GM18868 (cell line): ENCODE measurements around the gene RAB43.
"Not testable (repeated sequence)": the region's sequence is repeated elsewhere in the genome, so short reads cannot be mapped to it uniquely, and the experiment has no call there.

Source experiments
- ATAC-seq: cut with Tn5 transposase; IDR thresholded peaks from one replicate; pipeline ENCODE4 v1.9.1; 2021; ENCODE audit warnings: mild to moderate bottlenecking, moderate library complexity; ENCODE audit not compliant: unreplicated experiment

RAB43 gene

DNA sequence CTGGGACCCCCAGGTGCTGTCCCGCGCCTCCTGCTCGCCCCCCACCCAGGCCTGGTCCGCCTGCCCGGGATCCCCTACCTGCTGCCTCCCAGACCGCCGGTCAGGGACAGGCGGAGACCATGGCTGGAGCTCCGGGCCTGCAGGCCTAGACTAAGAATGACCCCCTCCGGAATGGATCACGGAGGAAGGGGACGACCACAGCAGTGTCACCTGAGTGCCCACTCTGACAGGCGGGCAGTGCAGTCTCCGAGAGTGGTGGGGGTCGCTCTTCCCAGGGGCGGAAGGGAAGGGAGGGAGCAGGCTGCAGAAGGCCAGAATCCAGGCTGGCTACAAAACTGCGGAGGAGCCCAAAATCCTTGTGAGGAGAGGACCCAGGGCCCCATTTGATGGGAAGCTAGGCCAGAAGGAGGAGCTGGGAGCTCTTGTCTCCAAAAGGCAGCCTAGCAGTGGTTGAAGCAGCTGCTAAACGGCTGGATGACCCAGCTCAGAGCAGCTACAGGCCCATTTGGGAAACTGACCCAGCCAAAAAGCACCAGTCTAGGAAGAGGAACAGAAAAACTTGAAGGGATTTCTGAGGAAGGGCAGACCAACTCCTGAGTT, 908 bp upstream of the RAB43 start:
- no peak for ATAC-seq

DNA sequence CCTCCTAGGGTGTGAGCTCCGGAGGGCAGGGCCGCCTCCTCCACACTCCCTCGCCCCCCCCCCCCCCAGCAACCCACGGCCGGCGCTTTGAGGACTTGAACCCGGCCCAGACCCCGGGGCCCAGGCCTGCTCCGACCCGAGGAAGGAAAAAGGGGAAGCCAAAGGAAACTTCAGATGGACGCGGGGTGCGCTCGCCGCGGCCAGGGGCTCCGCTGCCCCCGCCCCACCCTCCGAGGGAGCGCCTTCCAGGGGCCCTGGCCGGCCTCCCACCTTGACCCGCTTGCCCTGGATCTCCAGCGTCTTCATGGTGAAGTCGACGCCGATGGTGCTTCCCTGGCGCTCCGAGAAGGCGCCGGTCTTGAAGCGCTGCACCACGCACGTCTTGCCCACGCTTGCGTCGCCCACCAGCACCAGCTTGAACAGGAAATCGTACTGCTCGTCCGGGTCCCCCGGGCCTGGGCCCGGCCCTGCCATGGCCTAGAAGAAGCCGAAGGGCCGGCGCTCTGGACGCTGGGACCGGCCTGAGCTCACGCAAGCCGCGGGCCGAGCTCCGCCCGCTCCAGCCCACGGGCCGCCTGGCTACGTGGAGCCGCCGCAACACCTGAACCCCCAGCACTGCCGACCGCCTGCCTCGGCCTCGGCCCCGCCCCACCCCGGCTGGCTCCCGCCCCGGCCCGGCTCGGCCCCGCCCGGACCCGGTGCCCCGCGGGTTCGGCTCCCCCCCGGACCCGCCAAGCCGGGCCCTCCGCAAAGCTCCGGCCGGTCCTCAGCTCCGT, 400 bp downstream of the RAB43 start:
- no peak for ATAC-seq

DNA sequence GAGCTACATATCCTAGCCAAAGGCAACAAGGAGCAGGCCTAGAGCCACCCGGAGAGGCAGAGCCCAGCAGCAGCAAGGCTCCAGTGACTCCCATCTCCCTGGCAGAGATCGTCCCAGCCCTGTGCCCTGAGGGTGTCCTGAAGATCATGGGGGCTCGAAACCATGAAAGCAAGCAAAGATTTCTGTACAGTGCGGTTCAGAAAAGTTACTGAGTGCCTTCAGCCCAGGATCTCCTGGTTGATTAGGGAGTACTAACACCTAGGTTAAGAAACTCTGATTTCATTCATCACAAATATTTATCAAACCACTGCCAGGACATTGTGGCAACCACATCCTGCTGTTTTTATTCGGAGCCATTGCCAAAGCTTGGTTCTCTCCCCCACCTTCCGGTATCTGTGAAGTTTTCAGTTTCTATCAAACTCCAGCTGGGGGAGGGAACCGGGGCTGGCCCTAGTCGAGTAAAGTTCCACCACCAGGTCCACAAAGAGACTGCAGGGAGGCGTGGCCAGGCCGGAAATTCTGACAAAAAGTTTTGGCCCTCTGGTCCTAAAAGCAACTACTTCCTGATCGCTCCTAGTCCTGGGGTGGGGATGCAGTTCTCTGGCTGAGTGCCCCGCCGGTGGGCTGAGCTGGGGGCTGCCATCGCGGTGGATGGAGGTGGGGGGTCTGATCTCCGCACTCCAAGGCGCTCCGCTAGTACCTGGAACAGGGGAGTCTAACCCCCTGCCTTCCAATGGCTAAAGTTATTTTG, 1.2 kb downstream of the RAB43 start:
- ATAC-seq, result peak; percentile 73

- ATAC-seq, result no peak
Measured at GRCh38 chr3:129119365-129120100, 2.1 kb downstream of the RAB43 start.

DNA sequence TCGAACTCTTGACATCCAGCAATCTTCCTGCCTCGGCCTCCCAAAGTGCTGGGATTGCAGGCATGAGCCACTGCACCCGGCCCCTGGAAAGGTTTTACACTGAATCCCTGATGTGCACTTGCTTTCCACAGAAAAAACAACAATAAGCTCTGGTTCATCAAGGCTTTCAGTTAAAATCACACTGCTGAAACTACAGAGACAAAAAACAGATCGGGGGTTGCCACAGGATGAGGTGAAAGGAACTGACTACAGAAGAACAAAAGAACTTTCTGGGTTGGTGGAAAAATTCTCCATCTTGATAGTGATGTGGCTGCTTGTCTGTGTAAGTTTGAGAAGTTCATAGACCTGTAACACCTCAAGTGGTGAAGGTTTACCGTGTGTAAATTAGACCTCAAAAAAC, 2.9 kb downstream of the RAB43 start:
- ATAC-seq, result no peak

GRCh38 chr3:129117134-129117533, 4.5 kb downstream of the RAB43 start:
- ATAC-seq, result no peak

- ATAC-seq, result no peak
Measured at GRCh38 chr3:129116482-129116946, 5.1 kb downstream of the RAB43 start.

DNA sequence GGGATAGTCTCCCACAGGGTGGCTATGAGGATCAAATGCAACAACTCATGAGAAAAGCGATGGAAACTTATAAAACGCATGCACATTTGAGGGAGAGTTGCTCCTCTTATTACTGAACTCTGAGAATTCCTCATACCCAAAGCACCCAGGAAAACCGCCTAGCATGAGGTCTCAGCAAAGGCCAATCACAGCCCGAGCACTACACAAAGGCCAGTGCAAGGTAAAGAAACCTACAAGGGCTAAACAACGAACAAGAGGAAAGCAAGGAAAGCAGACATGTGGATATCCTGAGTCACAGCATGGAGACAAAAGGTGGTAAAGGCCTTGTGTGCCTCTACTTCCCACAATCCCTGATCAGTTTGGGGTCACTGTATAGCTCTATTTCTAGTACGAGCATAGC, 7.1 kb downstream of the RAB43 start:
- no peak for ATAC-seq

- no peak for ATAC-seq
Measured at GRCh38 chr3:129112308-129113052, 9.1 kb downstream of the RAB43 start.

- not testable (repeated sequence) for ATAC-seq
Measured at GRCh38 chr3:129111076-129111780, 10.4 kb downstream of the RAB43 start.

DNA sequence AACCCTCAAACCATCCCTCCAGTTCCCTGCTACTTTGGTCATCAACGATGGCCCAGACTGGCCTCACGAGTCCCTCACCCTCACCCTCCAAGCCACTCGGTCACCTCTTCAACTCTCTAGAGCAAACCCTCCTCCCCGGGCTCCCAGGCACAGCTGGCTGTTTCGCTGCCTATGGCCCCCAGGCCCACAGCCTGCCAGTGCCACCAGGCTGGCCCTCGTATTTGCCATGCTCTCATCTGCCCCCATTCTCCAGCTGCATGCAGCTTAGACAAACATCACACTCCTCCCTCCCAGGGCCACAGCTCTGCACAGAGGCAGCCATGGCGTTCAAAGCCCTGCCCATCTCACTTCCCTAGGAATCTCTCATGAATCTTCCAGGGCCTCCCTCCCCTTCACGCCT, 13.8 kb downstream of the RAB43 start:
- ATAC-seq, result no peak

GRCh38 chr3:129106866-129107565, 14.6 kb downstream of the RAB43 start:
- ATAC-seq, result no peak

DNA sequence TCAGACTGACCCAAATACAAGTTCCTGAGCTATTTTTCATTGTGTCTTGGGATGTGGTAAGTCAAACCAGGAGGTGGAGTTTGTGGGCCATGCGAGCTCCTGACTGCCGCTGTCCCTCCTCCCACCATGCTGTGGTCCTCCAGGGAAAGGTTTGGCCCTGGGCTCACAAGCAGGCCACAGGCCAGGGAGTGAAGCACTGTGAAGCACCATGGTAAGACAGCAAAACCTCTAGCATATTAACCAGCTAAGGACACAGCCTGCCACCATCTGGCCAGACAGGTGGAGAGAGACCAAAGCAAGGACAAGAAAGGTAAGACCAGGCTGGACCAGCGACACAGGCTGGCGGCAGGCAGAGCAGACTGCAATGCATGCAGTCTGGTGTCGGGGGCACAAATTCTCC, 15.3 kb downstream of the RAB43 start:
- ATAC-seq, result no peak

GRCh38 chr3:129105862-129106261, 15.7 kb downstream of the RAB43 start:
- no peak for ATAC-seq

DNA sequence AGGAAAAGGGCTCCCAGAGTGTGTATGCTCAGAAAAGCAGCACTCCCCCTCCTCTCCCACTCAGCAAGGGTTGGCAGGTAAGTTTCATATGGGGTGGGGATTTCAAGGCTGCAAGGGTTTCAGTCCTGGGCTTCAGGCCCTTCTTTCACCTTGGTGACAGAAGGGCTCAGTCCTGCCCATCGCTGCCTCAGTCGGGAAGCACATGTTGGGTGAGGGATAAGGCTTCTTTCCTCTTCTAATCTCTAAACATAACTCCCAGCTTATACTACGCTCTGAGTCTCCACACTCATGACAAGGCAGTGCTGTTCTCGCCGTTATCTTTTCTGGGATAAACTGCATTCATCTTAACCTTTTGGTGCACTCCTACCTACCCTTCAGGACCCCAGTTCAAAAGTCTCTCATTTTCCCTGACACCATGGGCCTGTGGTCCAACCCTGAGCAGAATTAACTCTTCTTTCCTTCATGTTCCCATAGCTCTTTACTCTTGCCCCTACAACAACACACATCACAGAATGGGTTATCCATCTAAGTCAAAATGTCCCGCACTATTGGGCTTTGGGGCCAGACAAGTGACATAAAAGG, 17.0 kb downstream of the RAB43 start:
- no peak for ATAC-seq

- no peak for ATAC-seq
Measured at GRCh38 chr3:129104051-129104450, 17.6 kb downstream of the RAB43 start.

GRCh38 chr3:129103296-129103695, 18.3 kb downstream of the RAB43 start:
- ATAC-seq, result no peak

GRCh38 chr3:129101370-129102138, 20.1 kb downstream of the RAB43 start:
- no peak for ATAC-seq
